Jurkat, Clone E6-1 (cell line): ENCODE data around the gene SAG.
"Not testable (repeated sequence)": the region's sequence is repeated elsewhere in the genome, so short reads cannot be mapped to it uniquely, and the experiment has no call there.

ENCODE experiments used
- DNase-seq: peaks from one replicate; pipeline ENCODE4 v3.0.0-alpha.2; 2011; ENCODE audit warnings: low read depth, low spot score
- H3K4me3 ChIP-seq: 2 replicates; pipeline ENCODE4 v1.5.1; 2011; ENCODE audit warnings: mild to moderate bottlenecking, low read length, control low read depth, moderate library complexity

SAG gene

DNA sequence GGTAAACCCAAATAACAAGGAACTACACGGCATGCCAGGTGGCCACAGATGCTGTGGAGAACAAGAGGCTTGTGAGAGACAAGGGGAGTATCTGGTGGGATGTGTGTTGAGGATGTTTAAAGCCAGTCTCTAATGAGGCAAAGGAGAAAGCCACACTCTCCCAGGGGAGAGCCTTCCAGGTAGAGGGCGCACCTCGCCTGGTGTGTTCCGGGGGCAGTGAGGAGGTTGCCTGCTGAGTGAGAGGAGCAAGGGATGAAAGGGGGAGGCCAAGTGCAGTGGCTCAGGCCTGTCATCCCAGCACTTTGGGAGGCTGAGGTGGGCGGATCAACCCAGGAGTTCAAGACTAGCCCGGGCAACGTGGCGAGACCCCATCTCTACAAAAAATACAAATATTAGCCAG lies 16.2 kb downstream of the SAG start:
- H3K4me3 ChIP-seq, result no peak overlapping the region
- DNase-seq, result no peak

GRCh38 chr2:233325256-233325655 lies 17.6 kb downstream of the SAG start:
- H3K4me3 ChIP-seq, result no peak overlapping the region
- no peak for DNase-seq

DNA sequence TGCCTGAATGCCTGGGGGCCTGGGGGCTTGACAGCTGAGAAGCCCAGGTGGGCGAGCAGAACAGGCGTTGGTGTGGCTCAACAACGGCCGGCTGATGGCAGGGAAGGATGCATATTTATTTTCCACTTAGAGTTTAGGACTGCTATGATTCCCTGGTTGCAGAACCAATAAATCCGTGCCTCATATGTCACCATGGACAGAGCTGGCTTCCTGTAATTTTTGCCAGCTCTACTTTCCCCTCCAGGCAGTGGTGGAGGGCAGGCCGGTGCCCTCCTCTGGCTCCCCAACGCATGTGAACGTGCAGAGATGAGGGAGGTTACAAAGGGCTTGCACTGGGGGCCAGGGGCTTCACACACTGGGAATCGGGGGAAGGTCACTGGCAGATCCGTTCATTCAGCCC lies 18.2 kb downstream of the SAG start:
- DNase-seq, result no peak
- no peak overlapping the region for H3K4me3 ChIP-seq

- H3K4me3 ChIP-seq, result no peak overlapping the region
- no peak for DNase-seq
Observed at GRCh38 chr2:233326500-233326899, 18.9 kb downstream of the SAG start.

- no peak for DNase-seq
- H3K4me3 ChIP-seq, result no peak overlapping the region
Observed at GRCh38 chr2:233328922-233329321, 21.3 kb downstream of the SAG start.

DNA sequence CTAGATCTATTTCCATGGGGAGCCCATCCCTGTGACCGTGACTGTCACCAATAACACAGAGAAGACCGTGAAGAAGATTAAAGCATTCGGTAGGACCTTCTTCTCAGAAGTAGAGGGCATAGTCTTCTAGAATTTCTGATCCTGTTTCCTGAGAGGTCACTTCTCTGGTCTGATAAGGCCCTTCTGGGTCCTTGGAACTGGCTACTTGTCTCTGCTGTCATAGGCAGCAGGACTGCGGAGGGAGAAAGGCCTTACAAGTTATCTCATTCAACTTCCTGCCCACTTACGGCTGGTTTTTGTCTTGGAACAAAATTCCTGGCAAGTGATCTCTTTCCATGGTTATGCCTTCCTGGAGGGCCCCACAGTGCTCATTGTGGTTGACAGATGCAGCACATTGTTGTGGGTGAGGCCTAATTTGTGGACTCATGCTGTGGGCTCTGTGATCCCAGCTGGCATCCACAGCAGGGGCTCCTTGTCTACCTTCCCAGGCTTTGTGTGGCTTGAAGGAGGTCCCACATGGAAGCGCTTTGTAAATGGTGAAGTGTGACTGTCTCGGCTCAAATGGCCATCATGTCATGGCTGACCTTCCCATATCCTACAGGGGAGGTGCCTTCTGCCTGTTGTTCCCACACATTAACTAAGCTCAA lies 22.0 kb downstream of the SAG start:
- no peak overlapping the region for H3K4me3 ChIP-seq
- no peak for DNase-seq

GRCh38 chr2:233331536-233331935 lies 23.9 kb downstream of the SAG start:
- no peak overlapping the region for H3K4me3 ChIP-seq
- DNase-seq, result peak; percentile 82

GRCh38 chr2:233332125-233332524 lies 24.5 kb downstream of the SAG start:
- no peak for DNase-seq
- H3K4me3 ChIP-seq, result no peak overlapping the region

DNA sequence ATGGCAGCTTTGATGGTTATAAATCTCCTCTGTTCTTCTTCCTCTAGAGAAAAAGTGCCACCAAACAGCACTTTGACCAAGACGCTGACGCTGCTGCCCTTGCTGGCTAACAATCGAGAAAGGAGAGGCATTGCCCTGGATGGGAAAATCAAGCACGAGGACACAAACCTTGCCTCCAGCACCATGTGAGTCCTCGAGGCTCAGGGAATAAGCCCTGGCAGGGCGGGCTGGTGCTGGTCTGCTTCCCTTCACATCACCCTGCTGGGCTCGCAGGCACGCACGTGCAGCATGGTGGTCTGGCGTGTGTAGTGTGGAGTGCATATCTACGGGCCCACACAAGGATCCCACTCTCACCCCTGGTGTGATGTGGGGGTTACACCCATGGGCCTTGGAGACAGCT lies 27.3 kb downstream of the SAG start:
- DNase-seq, result no peak
- H3K4me3 ChIP-seq, result no peak overlapping the region

- not testable (repeated sequence) for H3K4me3 ChIP-seq, DNase-seq
Observed at GRCh38 chr2:233336091-233336490, 28.5 kb downstream of the SAG start.

- no peak overlapping the region for H3K4me3 ChIP-seq
- no peak for DNase-seq
Observed at GRCh38 chr2:233336541-233336940, 28.9 kb downstream of the SAG start.

DNA sequence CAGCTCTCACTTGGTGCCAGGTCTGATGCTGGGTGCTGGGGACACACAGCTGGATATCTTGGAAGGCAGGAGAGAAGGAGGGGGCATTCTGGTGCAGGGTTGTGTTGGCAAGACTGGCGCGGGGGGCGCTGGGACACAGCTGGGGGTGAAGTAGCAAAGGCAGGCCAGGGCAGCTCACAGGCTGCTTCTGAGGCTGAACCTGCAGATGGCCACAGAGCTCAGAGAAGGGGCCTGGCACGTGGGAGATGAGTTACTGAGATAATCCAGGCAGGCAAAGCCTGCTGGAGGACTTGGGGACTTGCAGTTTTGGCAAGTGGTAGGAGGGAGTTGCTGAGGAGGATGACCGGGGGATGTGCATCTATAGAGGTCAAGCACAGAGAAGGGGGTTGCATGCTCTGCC lies 30.4 kb downstream of the SAG start:
- H3K4me3 ChIP-seq, result no peak overlapping the region
- DNase-seq, result no peak

- no peak for DNase-seq
- H3K4me3 ChIP-seq, result no peak overlapping the region
Observed at GRCh38 chr2:233338812-233339368, 31.3 kb downstream of the SAG start.

DNA sequence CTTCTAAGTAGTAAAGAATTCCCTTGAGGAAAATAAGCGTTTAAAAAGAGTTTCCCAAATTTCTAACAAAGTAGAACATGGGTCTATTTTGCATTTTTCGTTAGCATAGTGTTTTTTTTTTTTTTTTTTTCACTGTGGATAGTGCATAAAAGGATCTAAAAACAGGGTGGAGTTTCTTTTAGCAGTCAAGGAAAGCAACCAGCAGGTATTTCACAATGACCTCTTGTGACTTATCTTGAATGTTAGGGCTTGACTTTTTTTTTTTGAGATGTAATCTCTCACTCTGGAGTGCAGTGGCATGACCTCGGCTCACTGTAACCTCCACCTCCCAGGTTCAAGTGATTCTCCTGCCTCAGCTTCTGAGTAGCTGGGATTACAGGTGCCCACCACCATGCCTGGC lies 31.8 kb downstream of the SAG start:
- no peak overlapping the region for H3K4me3 ChIP-seq
- no peak for DNase-seq

- no peak for DNase-seq
Observed at GRCh38 chr2:233341296-233341695, 33.7 kb downstream of the SAG start.

DNA sequence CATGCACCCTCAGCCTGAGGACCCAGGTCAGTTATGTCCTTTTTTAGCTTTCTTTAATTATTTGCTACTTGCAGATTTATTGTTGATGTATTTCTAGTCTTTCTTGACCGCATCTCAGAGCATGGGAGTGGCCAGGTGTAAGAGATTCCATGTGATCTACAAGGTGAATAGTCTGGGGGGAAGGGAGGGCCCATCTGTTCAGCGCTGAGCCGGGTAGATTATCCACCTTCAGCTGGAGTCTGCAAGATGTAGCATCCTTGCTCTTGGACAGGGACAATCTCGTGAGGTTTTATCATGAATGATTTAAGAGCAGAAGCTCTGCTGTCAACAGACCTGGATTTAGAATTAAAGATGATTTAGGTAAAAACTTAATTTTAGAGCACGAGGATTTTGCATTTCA lies 34.7 kb downstream of the SAG start:
- H3K4me3 ChIP-seq, result no peak overlapping the region
- DNase-seq, result no peak

More at GRCh38 chr2:233341296-233341695, 33.7 kb downstream of the SAG start:
- H3K4me3 ChIP-seq, result no peak overlapping the region

DNA sequence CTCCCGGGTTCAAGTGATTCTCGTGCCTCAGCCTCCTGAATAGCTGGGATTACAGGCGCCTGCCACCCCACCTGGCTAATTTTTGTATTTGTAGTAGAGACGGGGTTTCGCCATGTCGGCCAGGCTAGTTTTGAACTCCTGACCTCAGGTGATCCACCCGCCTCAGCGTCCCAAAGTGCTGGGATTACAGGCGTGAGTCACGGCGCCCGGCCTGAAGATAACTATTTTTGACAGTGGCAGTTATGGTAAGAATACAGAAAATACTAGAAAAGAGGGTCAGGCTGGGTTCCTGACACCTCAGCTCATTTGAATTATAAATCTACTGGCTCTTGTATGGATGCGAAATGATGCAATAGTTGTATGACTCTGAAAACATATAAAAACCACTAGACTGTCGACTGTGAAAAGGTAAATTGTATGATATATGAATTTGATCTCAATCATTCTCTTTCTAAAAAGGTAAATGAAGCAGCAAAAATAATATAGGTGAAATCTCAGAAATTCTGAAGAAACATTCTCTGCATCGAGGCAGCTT lies 35.6 kb downstream of the SAG start:
- DNase-seq, result no peak
- no peak overlapping the region for H3K4me3 ChIP-seq

GRCh38 chr2:233346376-233346775 lies 38.8 kb downstream of the SAG start:
- DNase-seq, result no peak

DNA sequence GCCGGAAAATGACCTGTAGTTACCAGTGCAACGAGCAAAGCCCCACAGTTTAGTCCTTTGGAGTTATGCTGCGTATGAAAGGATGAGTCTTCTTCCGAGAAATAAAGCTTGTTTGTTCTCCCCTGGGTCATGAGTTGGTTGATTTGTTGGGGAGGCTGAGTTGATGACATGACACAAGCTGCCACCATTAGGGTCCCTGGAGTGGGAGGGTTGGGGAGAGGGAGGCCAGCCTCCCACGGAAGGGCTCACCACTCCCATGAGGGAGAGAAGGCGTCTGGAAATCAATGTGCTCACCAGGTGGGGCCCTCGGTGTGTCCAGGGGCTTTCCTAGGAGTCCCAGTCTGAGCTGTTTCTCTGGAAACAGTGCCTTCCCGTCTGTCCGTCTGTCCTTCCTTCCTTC lies 39.3 kb downstream of the SAG start:
- H3K4me3 ChIP-seq, result no peak overlapping the region
- no peak for DNase-seq

More at GRCh38 chr2:233346376-233346775, 38.8 kb downstream of the SAG start:
- H3K4me3 ChIP-seq, result no peak overlapping the region

DNA sequence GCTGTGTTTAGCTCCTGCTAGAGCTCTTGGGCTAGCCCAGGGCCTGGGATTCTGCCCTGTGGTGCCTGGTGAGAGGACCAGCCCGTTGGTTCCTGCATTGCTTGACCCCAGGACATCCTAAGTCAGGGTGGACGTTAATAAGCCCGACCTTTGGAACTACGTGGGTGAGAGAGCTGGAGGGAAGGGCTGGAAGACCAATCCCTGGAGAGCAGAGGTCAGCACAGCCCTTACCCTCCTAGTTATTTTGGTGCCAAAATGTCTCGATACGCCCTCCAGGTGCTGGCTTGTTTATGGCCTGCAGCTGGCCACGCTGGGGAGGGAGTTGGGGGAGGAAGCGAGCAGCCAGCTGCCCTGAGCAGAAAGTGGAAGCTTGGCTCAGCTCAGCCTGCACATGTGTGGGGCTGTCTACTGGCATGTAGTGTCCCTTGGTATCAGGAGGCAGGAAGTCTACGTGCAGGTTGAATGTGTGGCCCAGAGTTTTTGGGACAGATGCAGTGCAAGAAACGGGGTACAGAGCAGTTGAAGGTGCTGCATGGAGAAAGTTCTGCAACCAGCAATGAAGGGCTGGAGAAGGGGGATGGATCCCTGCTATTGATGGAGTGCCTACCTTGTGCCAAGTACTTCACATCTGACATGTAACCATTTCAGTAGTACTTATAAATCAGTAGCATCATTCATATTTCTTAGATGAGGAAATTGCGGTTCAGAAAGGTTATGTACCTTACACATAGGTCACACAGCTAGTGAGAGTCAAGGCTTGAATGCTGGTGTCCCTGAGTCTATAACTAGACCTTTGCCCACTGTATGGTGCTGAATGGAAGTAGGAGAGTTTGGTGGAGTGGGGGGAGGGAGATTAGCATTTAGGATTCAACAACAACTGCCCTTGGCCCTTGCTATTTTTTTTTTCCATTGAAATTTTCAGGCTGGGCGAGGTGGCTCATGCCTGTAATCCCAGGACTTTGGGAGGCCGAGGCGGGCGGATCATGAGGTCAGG lies 41.7 kb downstream of the SAG start:
- DNase-seq, result no peak
- H3K4me3 ChIP-seq, result no peak overlapping the region
